GM18498 (cell line): ENCODE measurements around the gene EBF3.

Source experiments
- ATAC-seq: cut with Tn5 transposase; IDR thresholded peaks from one replicate; pipeline ENCODE4 v1.9.1; 2021; ENCODE audit warnings: mild to moderate bottlenecking, moderate library complexity; ENCODE audit not compliant: unreplicated experiment

EBF3 gene

DNA sequence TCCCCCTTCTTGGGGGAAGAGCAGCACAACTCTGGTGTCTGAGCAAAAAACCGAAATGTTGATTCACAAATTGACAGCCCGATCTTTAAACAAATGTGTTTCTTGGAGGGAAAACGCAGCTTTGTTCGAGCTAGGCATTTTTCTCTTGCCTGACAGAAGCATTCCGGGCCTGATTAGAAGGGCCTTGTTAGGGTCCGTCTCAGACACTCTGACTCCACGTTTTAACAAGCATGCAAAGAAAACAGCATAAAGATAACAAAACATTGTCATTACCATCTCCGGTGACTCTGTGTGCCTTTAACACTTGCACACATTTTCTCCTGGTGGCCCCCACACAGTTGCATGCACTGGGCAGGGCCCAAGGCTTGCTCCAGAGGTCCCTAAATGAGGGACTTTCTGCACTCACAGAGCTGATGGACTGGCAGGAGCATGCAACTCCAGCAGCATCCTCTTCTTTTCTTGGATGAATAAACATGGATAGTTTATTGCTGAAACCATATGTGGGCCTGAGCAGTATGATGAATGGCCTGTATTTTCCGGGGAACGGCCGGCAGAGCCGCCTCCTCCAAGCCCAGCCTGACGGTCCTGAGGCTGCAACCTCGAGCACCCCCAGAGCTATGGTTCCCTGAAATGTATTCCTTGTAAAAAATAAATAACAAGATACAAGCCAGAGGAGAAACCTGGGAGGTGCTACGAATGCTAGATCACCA is 50.9 kb downstream of the EBF3 start:
- no peak for ATAC-seq

DNA sequence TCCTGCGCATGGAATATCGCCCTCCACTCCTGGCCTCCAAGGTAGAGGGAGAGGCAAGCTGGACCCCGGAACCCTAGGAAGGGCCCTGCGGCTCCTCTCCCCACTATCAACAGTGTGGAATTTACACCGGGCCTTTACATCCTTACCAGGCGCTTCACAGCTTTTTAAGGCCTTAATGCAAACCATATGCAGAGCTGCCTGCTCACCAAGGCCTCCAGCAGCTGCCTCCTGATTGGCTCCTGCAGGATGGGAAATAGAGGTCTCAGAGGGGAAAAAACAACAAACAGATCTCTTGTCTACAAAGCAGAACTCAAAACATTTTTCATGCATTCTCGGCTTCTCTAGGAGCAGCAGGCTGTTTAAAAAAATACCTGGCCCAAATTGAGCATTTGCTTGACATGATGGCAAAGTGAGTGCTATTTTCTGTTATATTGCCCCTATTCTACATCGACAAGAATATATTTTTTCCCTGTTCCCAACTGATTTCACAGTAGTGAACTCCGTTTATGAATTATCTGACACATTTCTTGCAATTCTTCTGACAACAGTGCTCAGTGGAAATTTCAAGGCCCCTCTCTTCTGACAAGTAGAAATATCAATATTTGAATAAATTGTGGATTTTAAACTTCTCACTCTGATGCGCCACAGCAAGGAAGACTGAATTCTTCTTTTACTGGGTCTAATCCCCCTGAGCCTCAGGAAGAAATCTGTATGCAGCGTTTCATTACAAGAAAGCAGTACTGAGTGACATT is 51.7 kb downstream of the EBF3 start:
- ATAC-seq = no peak

DNA sequence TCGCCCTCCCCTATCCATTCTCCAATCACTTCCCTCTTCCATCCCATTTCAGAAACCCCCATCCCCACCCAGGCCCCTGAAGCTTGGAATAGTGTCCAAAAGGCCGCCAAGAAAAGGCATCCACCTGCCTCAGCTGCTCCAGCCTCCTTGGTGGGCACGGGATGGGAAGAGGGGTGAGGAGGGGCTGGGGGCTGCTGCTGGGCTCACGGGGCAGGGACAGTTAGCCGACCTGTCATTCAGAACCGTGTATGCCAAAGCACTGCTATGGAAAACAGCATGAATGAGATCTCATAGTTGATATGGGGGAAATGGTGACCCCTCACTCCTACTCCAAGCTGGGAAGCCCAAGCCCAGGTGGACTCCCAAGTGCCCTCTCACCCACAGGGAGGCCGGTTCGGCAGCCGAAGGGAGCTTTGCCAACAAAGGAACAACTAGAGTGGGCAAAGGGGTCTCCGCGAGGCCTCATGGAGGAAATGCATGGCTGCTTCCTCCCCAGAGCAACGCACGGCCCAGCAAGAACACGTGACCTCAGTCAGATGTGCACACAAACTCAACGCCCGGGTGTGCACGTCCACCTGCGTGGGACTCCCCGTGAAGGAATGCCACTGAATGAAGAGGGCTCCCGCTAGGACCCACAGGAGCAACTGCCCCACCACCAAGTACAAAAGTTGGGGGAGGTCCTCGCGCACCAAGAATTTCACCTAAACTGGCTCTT is 52.5 kb downstream of the EBF3 start:
- ATAC-seq = no peak

DNA sequence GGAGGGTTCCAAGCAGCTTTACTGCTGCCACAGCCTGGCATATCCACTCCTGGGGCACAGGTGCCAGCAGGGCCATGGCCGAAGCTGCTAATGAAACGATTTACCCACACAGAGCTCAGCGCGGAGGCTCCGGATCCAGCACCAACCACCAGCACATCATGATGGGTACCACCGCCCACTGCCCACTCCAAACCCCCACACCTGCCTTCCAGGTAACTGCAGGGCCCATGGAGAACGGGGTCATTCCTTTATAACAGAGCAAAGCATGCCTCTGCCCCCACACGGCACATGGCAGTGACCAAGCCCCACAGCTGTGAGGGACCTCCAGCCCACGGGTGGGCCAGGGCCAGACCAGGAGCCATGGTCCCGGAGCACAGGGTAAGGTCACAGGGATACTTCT is 53.2 kb downstream of the EBF3 start:
- no peak for ATAC-seq

DNA sequence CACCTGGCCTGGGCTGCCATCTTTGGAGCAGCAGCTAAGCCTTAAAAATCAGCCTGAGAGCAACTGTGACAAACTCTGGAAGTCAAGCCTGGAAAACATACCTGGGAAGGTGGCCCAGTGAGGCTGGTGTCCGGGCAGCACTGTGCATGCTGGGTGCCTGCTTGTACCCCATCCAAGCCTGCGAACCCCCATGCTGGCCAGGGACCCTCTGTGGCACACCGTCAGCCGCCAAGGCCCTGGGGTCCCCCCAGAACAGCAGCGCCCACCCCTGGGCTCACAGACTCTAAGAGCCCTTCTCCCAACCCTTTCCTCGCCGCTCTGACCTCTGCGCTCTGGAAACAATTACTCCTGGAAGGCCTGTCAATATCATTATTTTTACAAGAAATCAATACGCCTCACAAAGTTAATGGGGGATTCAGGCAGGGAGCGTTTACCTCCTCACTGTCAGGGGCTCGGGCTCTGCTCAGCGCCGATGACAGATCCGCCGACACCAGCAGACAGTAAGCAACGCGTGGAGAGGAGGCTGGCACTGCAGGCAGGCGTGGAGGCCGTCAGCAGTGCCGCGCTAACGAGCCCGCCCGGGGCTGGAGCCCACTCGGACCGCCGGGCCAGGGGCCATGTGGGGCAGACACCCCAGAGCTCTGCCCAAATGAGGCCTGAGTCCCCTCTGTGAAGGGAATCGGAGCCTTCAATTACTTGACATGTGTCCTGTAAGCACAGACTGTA is 54.4 kb downstream of the EBF3 start:
- ATAC-seq = no peak

DNA sequence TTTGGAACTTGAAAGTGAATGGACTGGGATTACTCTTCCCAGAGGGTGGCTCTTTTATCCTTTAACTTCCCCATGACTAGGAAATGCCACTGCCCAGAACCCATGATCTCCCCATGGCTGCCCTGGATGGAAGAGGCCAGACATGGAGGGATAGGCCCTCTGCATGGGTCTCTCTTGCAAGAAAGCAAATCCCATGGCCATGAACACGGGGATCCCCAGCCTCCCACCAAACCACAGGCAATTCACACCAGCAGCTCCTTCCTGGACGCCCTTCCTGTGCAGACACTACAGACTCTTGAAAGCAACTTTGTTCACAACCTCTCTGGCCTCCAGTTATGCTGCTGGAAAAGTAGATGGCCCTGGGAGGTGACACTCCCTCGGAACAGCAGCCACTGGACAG is 55.0 kb downstream of the EBF3 start:
- no peak for ATAC-seq

DNA sequence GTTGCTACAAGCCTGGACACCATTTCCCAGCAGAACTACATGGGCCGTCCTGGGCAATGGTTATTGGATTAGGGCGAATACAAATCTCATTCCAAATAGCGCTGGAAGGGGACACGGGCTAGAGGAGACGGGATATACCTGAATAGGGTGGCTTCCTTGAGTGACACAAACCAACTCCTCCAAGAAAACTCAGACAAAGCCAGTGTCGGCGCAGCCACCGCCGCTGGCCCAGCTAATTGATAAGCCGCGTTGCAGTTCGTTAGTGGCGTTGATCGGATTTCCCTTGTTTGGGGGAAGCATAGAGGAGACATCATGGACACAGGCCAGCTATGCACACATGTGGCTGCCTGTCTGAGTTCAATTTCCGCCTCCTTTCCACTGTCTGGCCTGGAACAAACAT is 55.7 kb downstream of the EBF3 start:
- no peak for ATAC-seq

DNA sequence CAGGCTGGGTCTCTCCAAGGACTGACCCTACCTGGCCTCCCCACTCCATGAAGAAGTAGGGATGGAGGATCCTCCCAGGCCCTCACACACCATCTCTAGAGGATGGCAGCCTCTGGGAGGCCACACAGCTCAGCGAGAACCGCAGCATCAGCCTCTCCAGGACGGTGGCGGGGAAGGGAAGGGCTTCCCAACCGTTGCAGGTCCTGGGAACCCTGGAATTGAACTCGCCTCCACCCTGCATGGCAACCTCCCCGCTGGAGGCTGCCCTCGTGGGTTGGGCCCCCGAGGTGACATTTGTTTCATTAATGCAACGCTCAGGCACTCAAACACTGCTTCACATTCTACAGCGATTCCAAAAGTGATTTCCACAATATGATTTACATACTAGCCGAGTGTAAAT is 58.5 kb downstream of the EBF3 start:
- no peak for ATAC-seq

DNA sequence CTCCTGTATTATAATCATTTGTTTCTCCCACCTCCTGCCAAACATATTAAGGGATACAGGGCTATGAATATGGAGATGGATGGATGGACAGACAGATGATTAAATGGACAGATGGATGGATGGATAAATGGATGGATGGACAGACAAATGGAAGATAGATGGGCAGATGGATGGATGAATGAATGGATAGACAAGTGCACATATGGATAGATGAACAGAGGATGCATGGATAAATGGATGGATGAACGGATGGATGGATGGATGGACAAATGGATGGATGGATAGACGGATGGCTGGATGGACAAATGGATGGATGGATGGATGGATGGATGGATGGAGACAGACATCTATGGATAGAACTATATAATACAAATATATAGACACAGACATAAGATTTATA is 59.8 kb downstream of the EBF3 start:
- no peak for ATAC-seq

DNA sequence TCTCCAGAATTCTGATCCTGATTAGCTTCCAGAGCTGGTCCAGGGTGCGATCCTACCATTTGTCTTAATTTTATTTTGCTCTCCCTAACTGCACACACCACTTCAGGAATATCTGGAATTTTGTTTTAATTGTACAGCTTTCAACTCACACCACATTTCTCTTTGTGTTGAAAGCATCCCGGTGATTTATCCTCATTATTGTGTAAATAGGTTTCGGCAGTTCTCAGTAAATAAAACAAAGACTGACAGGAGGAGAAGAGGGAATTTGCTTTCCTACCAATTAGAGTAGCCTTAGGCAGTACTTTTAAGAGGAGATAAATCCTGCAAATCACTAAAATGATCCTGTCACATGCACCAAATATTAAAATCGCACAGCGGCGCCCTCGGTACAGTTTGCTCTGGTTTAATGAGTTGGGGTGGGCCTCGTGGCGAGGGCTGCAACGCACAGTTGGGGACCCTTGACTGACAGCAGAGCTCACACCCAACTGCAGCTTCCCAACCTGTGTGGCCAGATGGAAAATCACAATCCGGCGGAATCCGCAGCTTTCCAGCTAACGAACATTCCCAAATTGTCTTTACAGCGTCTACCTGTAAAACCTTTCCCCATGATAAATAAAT is 62.6 kb downstream of the EBF3 start:
- ATAC-seq = no peak

DNA sequence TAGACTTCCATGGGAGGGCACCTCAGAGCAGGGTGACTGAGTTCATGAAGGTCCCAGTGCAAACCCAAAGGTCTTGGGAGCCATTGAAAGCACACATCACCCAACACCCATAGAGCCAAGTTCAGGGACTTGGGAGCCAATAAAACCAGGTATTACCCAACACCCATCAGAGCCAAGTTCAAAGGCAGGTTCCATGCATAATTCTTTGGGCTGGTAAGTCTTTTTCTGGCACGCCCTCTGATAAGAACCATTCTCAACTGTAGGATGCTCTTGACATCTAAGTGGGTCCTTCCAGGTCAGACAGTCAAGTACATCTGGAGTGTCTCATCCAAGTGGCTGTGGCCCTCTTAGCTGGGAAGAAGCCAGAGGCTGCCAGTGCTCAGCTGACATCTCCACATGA is 63.2 kb downstream of the EBF3 start:
- no peak for ATAC-seq

DNA sequence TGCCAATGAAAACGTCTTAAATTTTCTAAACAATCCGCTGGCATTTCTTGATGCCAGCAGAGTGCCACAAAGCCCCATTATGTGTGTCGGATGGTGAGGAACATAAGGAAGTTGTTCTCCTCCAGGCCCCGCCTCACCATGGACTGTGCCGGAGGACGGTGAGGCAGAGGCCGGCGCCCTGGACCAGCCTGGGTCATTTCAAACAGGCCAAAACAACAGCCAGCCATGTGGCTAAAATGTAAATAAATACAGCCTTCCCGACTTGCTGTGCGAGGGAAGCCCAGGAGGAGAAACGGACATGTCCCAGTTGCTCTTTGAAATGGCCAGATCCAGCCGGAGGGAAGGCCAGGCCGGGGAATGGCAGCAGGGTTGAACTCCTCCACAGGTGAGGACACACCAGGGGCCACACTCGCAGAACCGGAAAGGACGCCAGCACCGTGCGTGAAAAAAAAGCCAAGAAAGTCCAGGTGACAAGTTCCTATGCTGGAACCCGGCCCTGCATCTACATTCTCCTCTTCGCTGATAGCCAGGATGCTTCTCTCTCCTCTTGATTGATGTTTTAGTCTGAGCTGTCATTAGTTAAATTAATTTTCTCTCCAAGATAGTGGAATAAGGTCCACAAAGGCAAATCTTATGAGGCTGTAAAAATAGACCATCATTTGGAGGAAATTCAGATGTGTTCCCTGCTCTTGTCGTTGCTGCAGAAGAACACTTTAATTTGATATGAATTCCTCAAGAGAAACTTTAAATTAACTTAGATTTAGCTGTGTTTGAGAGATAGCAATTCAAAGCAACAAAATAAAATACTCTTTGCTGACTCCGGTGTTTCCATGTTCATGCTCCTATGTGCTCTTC is 64.6 kb downstream of the EBF3 start:
- no peak for ATAC-seq

DNA sequence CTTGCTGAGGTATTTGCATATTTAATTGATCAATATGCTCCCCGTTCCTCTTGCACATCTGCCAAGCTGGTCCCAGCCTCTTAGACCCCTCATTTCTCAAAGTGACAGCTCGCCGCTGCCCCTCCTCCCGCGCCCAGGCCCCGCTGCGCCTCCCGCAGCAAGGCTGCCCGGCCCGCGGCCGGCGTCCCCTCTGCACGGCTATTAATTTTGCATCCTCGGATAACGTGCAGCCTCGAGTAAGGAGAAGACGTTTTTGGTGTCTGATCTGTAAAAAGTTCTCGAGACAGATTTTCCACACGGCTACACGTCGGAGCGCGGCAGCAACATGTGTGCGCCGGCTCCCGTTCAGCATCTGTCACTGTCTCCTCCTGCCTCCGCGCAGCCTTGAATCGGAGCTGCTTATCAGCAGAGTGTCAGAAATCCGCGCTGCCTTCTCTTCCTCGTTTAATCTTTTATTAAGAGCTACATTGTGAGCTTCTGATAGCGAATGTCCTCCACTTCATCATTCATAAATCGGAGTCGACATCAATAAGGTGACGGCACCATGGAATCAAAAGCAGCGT is 65.3 kb downstream of the EBF3 start:
- no peak for ATAC-seq

DNA sequence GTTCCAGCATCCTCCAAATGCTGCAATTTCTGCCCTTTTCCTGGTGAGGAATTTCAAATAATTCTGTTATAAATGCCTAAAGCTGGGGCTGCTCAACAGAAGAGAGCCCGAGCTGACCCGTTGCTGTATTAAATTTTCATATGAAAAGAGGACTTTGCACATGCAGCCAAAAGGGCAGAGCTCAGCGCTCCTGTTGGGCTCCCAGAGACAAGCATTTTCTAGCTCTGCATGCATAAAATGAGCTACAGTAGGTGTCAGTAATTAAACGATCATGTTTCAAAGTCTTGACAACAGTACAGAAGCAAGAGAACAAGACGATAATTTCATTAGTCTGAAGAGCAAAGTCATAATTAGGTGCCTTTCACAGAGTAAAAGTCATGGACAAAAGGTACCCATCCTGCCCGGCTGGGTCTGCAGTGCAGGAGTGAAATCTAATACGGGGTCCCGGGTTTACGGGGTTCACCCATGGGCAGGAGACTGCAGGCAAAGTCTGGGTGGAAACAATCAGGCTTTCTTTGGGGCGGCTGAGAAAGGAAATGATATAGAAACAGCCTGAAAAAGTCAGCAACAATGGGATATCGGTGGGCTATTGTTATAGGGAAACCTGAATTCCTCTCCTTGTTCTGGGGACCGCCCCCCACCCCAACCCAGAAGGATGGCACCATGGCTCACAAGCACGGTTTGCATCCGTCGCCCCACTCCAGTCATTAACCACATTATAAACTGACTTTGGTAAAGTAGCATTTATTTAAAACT is 66.0 kb downstream of the EBF3 start:
- ATAC-seq = no peak

DNA sequence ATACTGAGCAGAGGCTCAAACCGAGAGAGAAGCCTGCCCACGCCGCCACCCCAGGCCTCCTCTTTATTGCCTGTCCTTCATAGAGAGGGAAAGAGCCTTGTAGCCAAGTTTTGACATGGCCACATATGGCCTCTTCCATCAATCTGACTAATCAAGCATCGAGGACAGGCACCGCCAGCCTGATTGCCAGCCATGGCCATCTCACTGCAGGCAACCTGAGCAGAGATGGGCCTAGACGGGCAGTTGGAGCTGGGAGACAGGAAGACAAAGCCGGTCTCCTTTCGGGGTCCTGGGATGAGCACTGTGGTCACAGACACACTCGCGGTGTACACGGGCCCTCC is 67.2 kb downstream of the EBF3 start:
- no peak for ATAC-seq

DNA sequence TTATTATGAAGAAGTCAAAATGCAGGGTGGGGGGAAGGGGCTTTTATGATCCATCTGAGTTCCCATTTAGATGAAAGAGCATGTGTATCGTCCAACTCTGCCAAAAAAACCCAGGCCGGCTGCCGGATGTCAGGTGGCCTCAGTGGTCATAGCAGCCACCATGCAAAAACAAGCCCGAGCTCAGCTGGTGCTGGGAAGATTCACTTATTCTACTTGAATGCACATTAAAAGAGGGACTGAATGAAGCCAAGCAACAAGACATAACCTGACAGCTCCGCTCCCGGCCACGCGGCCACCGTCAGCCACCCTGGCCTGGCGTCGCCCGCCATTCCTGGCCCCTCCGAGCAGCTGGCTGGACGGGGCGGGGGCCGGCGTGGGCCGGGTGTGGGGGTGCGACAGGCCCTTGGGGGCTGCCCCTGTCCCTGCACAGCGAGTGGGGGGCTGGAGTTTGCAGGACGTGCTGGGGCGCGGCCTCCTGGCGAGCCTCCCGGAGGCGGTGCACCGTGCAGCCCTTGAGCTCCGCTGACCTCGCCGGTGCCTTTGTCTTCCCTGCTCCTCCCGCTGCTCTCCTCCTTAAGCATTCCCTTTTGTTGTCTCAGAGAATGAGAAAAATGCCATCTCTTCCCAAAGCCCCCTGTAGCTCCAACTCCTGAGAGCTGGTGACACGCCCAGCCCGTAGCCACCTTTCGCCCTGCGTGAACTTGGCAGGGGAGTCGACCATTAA is 67.8 kb downstream of the EBF3 start:
- ATAC-seq = no peak

DNA sequence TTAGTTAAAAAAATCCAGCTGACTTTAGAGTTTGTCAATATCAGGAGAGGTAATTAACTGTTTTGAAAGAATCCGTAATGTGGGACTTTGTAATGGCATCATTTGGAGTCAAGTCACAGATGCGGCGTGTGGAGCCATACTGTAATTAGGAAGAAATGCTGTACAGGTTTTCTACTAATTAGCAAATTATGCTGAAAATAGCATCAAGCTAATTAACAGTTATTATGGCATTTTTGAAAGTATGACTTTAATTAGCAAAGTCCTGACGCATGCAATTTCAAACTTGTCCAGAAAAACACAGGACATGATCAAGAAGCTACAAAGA is 68.3 kb downstream of the EBF3 start:
- ATAC-seq = no peak

DNA sequence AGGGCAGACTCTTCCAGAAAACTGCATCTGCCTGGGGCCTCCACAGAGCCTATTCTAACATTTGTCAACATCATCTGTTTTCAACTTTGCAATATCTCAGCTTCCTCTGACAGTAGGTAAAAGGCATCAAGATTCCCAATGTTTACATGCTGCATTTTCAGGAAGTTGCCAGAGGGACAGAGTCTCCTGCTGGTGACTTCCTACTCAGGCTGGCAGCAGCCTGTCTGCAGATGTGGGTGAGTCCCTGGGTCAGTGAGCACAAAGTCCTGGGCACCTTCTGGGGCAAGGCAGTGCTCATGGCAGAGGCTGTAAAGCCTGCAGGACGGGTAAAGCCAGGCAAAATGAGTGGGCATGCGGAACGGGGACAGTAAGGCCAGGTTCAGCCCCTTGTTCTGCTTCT is 69.4 kb downstream of the EBF3 start:
- no peak for ATAC-seq
